OCI-LY7 (cell line): ENCODE data around the gene STK4.

Source experiments
- EZH2phosphoT487 ChIP-seq: fragments of 200-600 bp; sonication (generic); IDR thresholded peaks from 2 replicates; pipeline ENCODE4 v1.6.1; 2018; ENCODE audit warnings: low read depth, borderline replicate concordance, mild to moderate bottlenecking, mixed run types, antibody characterized with exemption, low read length, moderate library complexity, mixed read lengths
- TF ChIP-seq, protein P1 (sequence below): fragments of 200-600 bp; sonication (generic); conservative IDR thresholded peaks from 2 replicates; pipeline ENCODE4 v1.5.1; 2014; ENCODE audit warnings: mild to moderate bottlenecking, antibody characterized with exemption, low read length, moderate library complexity, mixed read lengths

DNA sequence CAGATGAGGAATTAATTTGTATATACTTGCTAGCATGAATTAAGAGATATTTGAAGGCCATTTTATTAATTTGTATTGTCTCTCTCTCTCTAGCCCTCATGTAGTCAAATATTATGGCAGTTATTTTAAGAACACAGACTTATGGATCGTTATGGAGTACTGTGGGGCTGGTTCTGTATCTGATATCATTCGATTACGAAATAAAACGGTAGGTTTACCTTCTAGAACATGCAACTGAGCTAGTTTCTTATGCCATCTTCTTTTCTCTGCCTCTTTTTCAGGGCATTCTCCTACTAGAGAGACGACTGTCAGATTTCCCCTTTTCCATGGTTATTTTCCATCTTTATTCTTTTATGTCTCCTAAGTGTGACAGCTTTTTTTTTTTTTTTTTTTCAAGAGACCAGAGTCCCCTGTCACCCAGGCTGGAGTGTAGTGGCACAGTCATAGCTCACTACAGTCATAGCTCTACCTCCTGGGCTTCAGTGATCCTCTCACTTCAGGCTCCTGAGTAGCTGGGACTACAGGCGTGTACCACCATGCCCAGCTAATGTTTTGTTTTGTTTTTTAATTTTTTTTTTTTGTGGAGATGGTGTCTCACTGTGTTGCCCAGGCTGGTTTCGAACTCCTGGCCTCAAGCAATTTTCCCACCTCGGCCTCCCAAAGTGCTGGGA is 15.6 kb downstream of the STK4 start:
- TF ChIP-seq, protein P1, sequence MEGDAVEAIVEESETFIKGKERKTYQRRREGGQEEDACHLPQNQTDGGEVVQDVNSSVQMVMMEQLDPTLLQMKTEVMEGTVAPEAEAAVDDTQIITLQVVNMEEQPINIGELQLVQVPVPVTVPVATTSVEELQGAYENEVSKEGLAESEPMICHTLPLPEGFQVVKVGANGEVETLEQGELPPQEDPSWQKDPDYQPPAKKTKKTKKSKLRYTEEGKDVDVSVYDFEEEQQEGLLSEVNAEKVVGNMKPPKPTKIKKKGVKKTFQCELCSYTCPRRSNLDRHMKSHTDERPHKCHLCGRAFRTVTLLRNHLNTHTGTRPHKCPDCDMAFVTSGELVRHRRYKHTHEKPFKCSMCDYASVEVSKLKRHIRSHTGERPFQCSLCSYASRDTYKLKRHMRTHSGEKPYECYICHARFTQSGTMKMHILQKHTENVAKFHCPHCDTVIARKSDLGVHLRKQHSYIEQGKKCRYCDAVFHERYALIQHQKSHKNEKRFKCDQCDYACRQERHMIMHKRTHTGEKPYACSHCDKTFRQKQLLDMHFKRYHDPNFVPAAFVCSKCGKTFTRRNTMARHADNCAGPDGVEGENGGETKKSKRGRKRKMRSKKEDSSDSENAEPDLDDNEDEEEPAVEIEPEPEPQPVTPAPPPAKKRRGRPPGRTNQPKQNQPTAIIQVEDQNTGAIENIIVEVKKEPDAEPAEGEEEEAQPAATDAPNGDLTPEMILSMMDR = no peak
- no peak for TF ChIP-seq EZH2phosphoT487
